CD4-positive, alpha-beta T cell (primary cell): ENCODE measurements around the gene KRT28. TPM values are rescaled to one million over a fixed set of nuclear protein-coding genes. Genes with fewer than 3 reads are reported as not detected.

ENCODE experiments used
- ATAC-seq: fragments of 200-7000 bp; cut with Tn5 transposase; one replicate; pipeline ENCODE4 v1.10.0; 2022; ENCODE audit warnings: mild to moderate bottlenecking; ENCODE audit not compliant: poor library complexity
- CTCF ChIA-PET: fragments of 350-600 bp; sonication (Branson Sonifier 250); formaldehyde crosslinking; loops from one replicate; lab custom pipeline; 2021; ENCODE audit warnings: antibody characterized with exemption, inconsistent platforms; lab: Charles Lee
- POLR2A ChIA-PET: fragments of 350-600 bp; sonication (Branson Sonifier 250); formaldehyde crosslinking; loops from one replicate; lab custom pipeline; 2021; ENCODE audit warnings: antibody characterized with exemption, inconsistent platforms; lab: Charles Lee
- DNase-seq, 14 experiments: peaks; one replicate each; pipeline ENCODE4 v3.0.0-alpha.2; 2013 to 2020; ENCODE audit warnings: mixed read lengths in 2 of 14
- H3K27ac ChIP-seq, 2 donors: one replicate each; pipeline versions ENCODE4 v1.5.1 to v1.7.0; 2013; ENCODE audit warnings: low read length in 2 of 2, low read depth in 1 of 2, mild to moderate bottlenecking in 1 of 2
- H3K27me3 ChIP-seq, 2 experiments: 1 replicate in 1 of 2; 2 replicates in 1 of 2; pipeline versions ENCODE4 v1.6.1 to v1.7.0; 2013; ENCODE audit warnings: low read length in 2 of 2, control low read depth in 1 of 2, mild to moderate bottlenecking in 1 of 2, moderate library complexity in 1 of 2; ENCODE audit not compliant: insufficient read depth in 2 of 2, control insufficient read depth in 1 of 2
- H3K36me3 ChIP-seq: one replicate; pipeline ENCODE4 v1.6.1; 2013; ENCODE audit warnings: low read length, control low read depth; ENCODE audit not compliant: insufficient read depth
- H3K4me1 ChIP-seq: one replicate; pipeline ENCODE4 v1.6.1; 2013; ENCODE audit warnings: low read length, control low read depth; ENCODE audit not compliant: insufficient read depth
- H3K4me3 ChIP-seq: one replicate; pipeline ENCODE4 v1.5.1; 2013; ENCODE audit warnings: mild to moderate bottlenecking, low read length, moderate library complexity
- H3K9me3 ChIP-seq, 2 experiments: 1 replicate in 1 of 2; 2 replicates in 1 of 2; pipeline versions ENCODE4 v1.6.1 to v1.7.0; 2013; ENCODE audit warnings: low read length in 2 of 2, mild to moderate bottlenecking in 2 of 2, control low read depth in 1 of 2, moderate library complexity in 1 of 2; ENCODE audit not compliant: control insufficient read depth in 1 of 2, insufficient read depth in 1 of 2
- H3K27ac Mint-ChIP-seq: one replicate; pipeline ENCODE4 v1.8.0; 2020; ENCODE audit warnings: mixed read lengths
- H3K27me3 Mint-ChIP-seq: one replicate; pipeline ENCODE4 v1.8.0; 2021; ENCODE audit warnings: mixed read lengths
- H3K36me3 Mint-ChIP-seq: one replicate; pipeline ENCODE4 v1.8.0; 2021; ENCODE audit warnings: low read depth, mixed read lengths
- H3K4me1 Mint-ChIP-seq: one replicate; pipeline ENCODE4 v1.8.0; 2021; ENCODE audit warnings: low read depth, mixed read lengths
- H3K4me3 Mint-ChIP-seq: one replicate; pipeline ENCODE4 v1.8.0; 2020; ENCODE audit warnings: mild to moderate bottlenecking, mixed read lengths
- H3K9me3 Mint-ChIP-seq: one replicate; pipeline ENCODE4 v1.8.0; 2020; ENCODE audit warnings: mixed read lengths
- intact Hi-C, 2 experiments: fragments of 100-400 bp; cut with DNase I in 1 of 2; cut with micrococcal nuclease in 1 of 2; formaldehyde crosslinking; loops; one replicate each; pipeline versions ENCODE4 v1.15.1 to v1.9.0; 2023 to 2025; cut with DNase I, micrococcal nuclease
- total RNA-seq, 174 experiments: library from RNA in 2 of 174; stranded (reverse) in 2 of 174; gene quantifications; one replicate each; pipeline ENCODE4 v1.2.3 and lab custom pipeline; 2021 to 2026
- TF ChIP-seq, protein P1 (sequence below): fragments of 200-600 bp; IDR thresholded peaks from one replicate; pipeline ENCODE4 v1.8.0; 2022; ENCODE audit warnings: antibody characterized with exemption, mild to moderate bottlenecking

KRT28 gene
- total RNA-seq, 2 experiments from 2014 or later, result not detected

- no peak overlapping the region for H3K4me3 ChIP-seq
- ATAC-seq (no peak), DNase-seq (no peak)
- H3K4me1 Mint-ChIP-seq, result peaks cover 5% of the 10 kb centered on the region
- TF ChIP-seq, protein P1, sequence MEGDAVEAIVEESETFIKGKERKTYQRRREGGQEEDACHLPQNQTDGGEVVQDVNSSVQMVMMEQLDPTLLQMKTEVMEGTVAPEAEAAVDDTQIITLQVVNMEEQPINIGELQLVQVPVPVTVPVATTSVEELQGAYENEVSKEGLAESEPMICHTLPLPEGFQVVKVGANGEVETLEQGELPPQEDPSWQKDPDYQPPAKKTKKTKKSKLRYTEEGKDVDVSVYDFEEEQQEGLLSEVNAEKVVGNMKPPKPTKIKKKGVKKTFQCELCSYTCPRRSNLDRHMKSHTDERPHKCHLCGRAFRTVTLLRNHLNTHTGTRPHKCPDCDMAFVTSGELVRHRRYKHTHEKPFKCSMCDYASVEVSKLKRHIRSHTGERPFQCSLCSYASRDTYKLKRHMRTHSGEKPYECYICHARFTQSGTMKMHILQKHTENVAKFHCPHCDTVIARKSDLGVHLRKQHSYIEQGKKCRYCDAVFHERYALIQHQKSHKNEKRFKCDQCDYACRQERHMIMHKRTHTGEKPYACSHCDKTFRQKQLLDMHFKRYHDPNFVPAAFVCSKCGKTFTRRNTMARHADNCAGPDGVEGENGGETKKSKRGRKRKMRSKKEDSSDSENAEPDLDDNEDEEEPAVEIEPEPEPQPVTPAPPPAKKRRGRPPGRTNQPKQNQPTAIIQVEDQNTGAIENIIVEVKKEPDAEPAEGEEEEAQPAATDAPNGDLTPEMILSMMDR, result no peak
- H3K27ac ChIP-seq, result no peak overlapping the region
- no peaks in the 10 kb centered on the region for H3K9me3 ChIP-seq
- intact Hi-C loops, result no loop called here
- H3K27me3 Mint-ChIP-seq, result peaks cover 12% of the 10 kb centered on the region
- H3K4me1 ChIP-seq, result no peaks in the 10 kb centered on the region
- H3K27ac Mint-ChIP-seq, result no peak overlapping the region
- H3K36me3 Mint-ChIP-seq, result peaks cover 4% of the 10 kb centered on the region
- ChIA-PET CTCF (no interaction called here), POLR2A (interaction anchor here (1.2 kb wide), 1 partner anchor 9 kb away, joined by 5 read pairs; no protein-coding TSS in a partner anchor)
- no peaks in the 10 kb centered on the region for H3K9me3 Mint-ChIP-seq
- no peaks in the 10 kb centered on the region for H3K36me3 ChIP-seq
- H3K27me3 ChIP-seq, result no peaks in the 10 kb centered on the region
- H3K4me3 Mint-ChIP-seq, result no peak overlapping the region
Measured at GRCh38 chr17:40827746-40828453, 28.1 kb upstream of the KRT28 start.

GRCh38 chr17:40825599-40825998, 25.8 kb upstream of the KRT28 start:
- no peak overlapping the region for H3K4me3 ChIP-seq
- H3K9me3 Mint-ChIP-seq, result no peaks in the 10 kb centered on the region
- ChIA-PET POLR2A (no interaction called here), CTCF (no interaction called here)
- TF ChIP-seq, protein P1, result no peak
- peaks cover 12% of the 10 kb centered on the region for H3K27me3 Mint-ChIP-seq
- no peaks in the 10 kb centered on the region for H3K27me3 ChIP-seq
- peaks cover 6% of the 10 kb centered on the region for H3K4me1 Mint-ChIP-seq
- H3K9me3 ChIP-seq, result no peaks in the 10 kb centered on the region
- no peaks in the 10 kb centered on the region for H3K36me3 Mint-ChIP-seq
- no peaks in the 10 kb centered on the region for H3K4me1 ChIP-seq
- DNase-seq, result no peak
- H3K27ac ChIP-seq, result no peak overlapping the region
- intact Hi-C loops, result no loop called here
- no peak overlapping the region for H3K27ac Mint-ChIP-seq
- H3K4me3 Mint-ChIP-seq, result no peak overlapping the region
- peaks cover 2% of the 10 kb centered on the region for H3K36me3 ChIP-seq
- ATAC-seq, result no peak

DNA sequence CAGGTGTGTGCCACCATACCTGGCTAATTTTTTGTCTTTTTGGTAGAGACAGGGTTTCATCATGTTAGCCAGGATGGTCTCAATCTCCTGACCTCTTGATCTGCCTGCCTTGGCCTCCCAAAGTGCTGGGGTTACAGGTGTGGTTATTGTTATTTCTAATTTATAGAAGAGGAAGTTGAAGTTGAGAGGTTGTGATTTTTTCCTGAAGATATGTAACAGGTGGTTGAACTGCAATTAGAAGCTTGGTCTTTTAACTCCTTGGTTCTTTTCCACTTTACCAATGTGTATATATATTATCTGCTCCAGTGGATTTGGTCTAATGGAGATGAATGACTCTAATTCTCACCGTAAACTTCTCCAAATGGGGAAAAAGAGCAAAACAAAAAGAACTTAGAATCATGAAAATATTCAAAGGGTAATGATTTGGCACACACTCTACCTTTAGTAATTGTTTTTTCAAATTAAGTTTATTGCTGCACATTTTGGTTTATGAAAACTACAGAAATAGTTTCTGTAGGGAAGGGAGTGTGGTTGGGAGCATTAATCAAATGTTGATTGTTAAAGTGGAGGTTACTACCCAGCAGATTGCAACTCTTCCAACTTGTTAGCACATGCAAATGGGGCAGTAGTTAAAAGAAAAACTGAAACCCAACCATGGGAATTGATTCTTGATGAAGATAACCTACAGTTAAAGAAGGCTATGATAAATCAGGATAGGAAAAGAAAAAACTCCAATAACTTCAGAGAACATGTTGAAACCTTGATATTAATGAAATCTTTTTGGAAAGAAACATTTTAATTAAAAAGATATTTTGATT, 24.5 kb upstream of the KRT28 start:
- H3K27ac ChIP-seq, result no peak overlapping the region
- H3K4me3 ChIP-seq, result no peak overlapping the region
- H3K36me3 Mint-ChIP-seq, result no peaks in the 10 kb centered on the region
- peaks cover 4% of the 10 kb centered on the region for H3K4me1 ChIP-seq
- no peak overlapping the region for H3K27ac Mint-ChIP-seq
- H3K36me3 ChIP-seq, result peaks cover 2% of the 10 kb centered on the region
- TF ChIP-seq, protein P1, result no peak
- ATAC-seq (no peak), DNase-seq (no peak)
- no peaks in the 10 kb centered on the region for H3K9me3 ChIP-seq
- intact Hi-C loops, result no loop called here
- CTCF ChIA-PET, result no interaction called here
- POLR2A ChIA-PET, result no interaction called here
- no peak overlapping the region for H3K4me3 Mint-ChIP-seq
- H3K27me3 ChIP-seq, result no peaks in the 10 kb centered on the region
- H3K4me1 Mint-ChIP-seq, result peaks cover 20% of the 10 kb centered on the region
- no peaks in the 10 kb centered on the region for H3K9me3 Mint-ChIP-seq
- peaks cover 12% of the 10 kb centered on the region for H3K27me3 Mint-ChIP-seq
